HG03575 (cell line): ENCODE data around the gene NECTIN2.
"Not testable (repeated sequence)": the region's sequence is repeated elsewhere in the genome, so short reads cannot be mapped to it uniquely, and the experiment has no call there.

Experiments
- ATAC-seq: cut with Tn5 transposase; IDR thresholded peaks from one replicate; pipeline ENCODE4 v1.9.1; 2021; ENCODE audit not compliant: unreplicated experiment, insufficient number of reproducible peaks, low FRiP score; ENCODE audit errors: extremely low read depth

The NECTIN2 gene

GRCh38 chr19:44900328-44901244 is 54.5 kb downstream of the NECTIN2 start:
- no peak for ATAC-seq

GRCh38 chr19:44903216-44903601 is 57.1 kb downstream of the NECTIN2 start:
- no peak for ATAC-seq

DNA sequence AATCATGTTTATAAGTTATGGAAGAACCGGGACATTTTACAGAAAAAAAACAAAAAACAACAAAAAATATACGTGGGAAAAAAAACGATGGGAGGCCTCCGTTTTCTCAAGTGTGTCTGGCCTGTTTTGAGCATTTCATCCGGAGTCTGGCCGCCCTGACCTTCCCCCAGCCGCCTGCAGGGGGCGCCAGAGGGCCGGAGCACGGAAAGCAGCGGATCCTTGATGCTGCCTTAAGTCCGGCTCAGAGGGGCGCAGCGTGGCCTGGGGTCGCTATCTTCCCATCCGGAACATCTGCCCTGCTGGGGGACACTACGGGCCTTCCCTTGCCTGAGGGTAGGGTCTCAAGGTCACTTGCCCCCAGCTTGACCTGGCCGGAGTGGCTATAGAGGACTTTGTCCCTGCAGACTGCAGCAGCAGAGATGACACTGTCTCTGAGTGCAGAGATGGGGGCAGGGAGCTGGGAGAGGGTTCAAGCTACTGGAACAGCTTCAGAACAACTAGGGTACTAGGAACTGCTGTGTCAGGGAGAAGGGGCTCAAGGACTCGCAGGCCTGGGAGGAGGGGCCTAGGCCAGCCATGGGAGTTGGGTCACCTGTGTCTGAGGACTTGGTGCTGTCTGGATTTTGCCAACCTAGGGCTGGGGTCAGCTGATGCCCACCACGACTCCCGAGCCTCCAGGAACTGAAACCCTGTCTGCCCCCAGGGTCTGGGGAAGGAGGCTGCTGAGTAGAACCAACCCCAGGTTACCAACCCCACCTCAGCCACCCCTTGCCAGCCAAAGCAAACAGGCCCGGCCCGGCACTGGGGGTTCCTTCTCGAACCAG is 57.7 kb downstream of the NECTIN2 start:
- ATAC-seq, result no peak

DNA sequence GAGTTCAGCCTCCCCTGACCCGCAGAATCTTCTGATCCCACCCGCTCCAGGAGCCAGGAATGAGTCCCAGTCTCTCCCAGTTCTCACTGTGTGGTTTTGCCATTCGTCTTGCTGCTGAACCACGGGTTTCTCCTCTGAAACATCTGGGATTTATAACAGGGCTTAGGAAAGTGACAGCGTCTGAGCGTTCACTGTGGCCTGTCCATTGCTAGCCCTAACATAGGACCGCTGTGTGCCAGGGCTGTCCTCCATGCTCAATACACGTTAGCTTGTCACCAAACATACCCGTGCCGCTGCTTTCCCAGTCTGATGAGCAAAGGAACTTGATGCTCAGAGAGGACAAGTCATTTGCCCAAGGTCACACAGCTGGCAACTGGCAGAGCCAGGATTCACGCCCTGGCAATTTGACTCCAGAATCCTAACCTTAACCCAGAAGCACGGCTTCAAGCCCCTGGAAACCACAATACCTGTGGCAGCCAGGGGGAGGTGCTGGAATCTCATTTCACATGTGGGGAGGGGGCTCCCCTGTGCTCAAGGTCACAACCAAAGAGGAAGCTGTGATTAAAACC is 58.4 kb downstream of the NECTIN2 start:
- ATAC-seq, result no peak

DNA sequence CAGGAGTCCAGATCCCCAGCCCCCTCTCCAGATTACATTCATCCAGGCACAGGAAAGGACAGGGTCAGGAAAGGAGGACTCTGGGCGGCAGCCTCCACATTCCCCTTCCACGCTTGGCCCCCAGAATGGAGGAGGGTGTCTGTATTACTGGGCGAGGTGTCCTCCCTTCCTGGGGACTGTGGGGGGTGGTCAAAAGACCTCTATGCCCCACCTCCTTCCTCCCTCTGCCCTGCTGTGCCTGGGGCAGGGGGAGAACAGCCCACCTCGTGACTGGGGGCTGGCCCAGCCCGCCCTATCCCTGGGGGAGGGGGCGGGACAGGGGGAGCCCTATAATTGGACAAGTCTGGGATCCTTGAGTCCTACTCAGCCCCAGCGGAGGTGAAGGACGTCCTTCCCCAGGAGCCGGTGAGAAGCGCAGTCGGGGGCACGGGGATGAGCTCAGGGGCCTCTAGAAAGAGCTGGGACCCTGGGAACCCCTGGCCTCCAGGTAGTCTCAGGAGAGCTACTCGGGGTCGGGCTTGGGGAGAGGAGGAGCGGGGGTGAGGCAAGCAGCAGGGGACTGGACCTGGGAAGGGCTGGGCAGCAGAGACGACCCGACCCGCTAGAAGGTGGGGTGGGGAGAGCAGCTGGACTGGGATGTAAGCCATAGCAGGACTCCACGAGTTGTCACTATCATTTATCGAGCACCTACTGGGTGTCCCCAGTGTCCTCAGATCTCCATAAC is 59.5 kb downstream of the NECTIN2 start, which contains the start of gene APOE:
Gene APOE, plus strand, starts transcription at position 360 of the 724 bp plus-strand sequence. CDS start 829 bp downstream, outside the sequence.
- ATAC-seq, result no peak

GRCh38 chr19:44907613-44908012 is 61.5 kb downstream of the NECTIN2 start:
- no peak for ATAC-seq

GRCh38 chr19:44908074-44908835 is 62.2 kb downstream of the NECTIN2 start:
- ATAC-seq, result no peak

- no peak for ATAC-seq
These were observed 62.8 kb downstream of the NECTIN2 start for GRCh38 chr19:44908836-44909261.

DNA sequence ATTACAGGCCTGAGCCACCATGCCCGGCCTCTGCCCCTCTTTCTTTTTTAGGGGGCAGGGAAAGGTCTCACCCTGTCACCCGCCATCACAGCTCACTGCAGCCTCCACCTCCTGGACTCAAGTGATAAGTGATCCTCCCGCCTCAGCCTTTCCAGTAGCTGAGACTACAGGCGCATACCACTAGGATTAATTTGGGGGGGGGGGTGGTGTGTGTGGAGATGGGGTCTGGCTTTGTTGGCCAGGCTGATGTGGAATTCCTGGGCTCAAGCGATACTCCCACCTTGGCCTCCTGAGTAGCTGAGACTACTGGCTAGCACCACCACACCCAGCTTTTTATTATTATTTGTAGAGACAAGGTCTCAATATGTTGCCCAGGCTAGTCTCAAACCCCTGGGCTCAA is 63.7 kb downstream of the NECTIN2 start:
- ATAC-seq, result no peak

- ATAC-seq, result not testable (repeated sequence)
These were observed 65.8 kb downstream of the NECTIN2 start for GRCh38 chr19:44911896-44912295.

DNA sequence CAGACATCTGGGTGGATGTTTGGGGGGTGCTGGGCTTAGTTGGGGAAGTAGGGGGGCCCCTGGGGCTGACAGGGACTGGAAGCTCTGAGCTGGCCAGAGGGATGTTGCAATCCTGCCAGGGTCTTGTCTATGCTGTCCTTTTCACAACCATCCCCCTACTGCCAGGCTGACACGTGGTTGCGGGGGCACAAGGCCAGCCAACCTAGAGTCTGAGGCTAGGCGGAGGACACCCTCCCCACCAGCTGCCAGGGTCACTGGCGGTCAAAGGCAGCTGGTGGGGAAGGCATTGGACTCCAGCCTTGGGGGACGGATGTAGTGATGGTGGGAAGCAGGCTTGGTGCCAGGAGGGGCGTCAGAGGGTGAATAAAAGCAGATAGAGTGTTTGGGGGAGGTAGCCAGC is 66.8 kb downstream of the NECTIN2 start:
- ATAC-seq, result no peak

GRCh38 chr19:44913512-44914432 is 67.7 kb downstream of the NECTIN2 start:
- ATAC-seq, result not testable (repeated sequence)

DNA sequence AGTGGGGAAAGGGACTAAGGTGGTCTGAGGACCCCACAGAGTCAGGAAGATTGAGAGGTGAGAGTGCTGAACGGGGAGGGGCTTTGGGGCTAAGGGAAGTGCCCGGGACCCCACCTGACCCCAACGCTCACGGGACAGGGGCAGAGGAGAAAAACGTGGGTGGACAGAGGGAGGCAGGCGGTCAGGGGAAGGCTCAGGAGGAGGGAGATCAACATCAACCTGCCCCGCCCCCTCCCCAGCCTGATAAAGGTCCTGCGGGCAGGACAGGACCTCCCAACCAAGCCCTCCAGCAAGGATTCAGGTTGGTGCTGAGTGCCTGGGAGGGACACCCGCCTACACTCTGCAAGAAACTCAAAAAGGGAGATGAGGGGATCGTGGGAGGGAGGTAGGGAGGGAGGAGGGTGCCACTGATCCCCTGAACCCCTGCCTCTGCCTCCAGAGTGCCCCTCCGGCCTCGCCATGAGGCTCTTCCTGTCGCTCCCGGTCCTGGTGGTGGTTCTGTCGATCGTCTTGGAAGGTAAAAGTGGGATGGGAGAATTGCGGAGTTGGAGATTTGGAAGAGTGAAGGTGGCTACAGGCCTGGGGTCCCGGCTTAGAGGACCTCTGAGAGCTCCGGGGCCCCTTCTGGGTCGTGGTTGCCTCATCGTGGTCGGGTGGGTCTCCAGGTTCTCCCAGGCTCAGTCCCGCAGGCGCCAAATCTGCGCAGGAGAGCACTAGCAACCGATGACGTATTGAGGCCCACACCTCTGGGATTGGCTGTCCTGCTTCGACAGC is 68.5 kb downstream of the NECTIN2 start, which contains the start of gene APOC1:
Gene APOC1, plus strand, starts transcription at position 176 of the 774 bp plus-strand sequence. Its CDS starts 284 bp downstream, at position 460.
- ATAC-seq, result not testable (repeated sequence)

DNA sequence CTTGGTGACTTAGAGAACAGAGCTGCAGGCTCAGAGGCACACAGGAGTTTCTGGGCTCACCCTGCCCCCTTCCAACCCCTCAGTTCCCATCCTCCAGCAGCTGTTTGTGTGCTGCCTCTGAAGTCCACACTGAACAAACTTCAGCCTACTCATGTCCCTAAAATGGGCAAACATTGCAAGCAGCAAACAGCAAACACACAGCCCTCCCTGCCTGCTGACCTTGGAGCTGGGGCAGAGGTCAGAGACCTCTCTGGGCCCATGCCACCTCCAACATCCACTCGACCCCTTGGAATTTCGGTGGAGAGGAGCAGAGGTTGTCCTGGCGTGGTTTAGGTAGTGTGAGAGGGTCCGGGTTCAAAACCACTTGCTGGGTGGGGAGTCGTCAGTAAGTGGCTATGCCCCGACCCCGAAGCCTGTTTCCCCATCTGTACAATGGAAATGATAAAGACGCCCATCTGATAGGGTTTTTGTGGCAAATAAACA is 78.2 kb downstream of the NECTIN2 start:
- ATAC-seq, result no peak

DNA sequence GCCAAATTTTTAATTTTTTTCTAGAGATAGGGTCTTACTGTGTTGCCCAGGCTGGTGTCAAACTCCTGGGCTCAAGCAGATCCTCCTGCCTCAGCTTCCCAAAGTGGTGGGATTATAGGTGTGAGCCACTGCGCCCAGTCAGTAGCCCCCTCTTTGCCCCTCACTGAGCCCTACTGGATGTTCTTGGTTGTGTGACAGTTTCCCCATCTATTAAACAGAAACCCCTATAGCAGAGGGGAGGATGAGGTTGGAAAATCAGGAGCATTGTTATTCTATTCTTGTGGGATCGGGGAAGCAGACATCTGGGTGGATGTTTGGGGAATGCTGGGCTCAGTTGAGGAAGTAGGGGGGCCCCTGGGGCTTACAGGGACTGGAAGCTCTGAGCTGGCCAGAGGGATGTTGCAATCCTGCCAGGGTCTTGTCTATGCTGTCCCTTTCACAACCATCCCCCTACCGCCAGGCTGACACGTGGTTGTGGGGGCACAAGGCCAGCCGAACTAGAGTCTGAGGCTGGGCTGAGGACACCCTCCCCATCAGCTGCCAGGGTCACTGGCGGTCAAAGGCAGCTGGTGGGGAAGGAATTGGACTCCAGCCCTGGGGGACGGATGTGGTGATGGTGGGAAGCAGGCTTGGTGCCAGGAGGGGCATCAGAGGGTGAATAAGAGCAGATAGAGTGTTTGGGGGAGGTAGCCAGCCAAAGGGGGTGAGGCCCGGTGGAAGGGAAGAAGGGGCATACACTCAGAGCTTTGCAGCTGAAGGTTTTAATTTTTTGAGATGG is 79.2 kb downstream of the NECTIN2 start:
- ATAC-seq, result no peak
